ENCODE data around the gene FRRS1.

Gene FRRS1

GRCh38 chr1:99674115-99675064, 92.0 kb downstream of the FRRS1 start:
- no peak for DNase-seq

- no peak for DNase-seq
These were observed 93.1 kb downstream of the FRRS1 start for GRCh38 chr1:99673315-99673714.

GRCh38 chr1:99672530-99673213, 93.8 kb downstream of the FRRS1 start:
- no peak for DNase-seq

- no peak for DNase-seq
These were observed 94.4 kb downstream of the FRRS1 start for GRCh38 chr1:99672038-99672437.

- DNase-seq: no peak
These were observed 95.9 kb downstream of the FRRS1 start for GRCh38 chr1:99670583-99670982.

GRCh38 chr1:99669821-99670220, 96.6 kb downstream of the FRRS1 start:
- no peak for DNase-seq

GRCh38 chr1:99669376-99669775, 97.1 kb downstream of the FRRS1 start:
- no peak for DNase-seq

GRCh38 chr1:99665212-99665611, 101.2 kb downstream of the FRRS1 start:
- no peak for DNase-seq

- DNase-seq: no peak
These were observed 102.9 kb downstream of the FRRS1 start for GRCh38 chr1:99663501-99663900.

GRCh38 chr1:99662539-99663080, 103.8 kb downstream of the FRRS1 start:
- DNase-seq: no peak

- no peak for DNase-seq
These were observed 104.7 kb downstream of the FRRS1 start for GRCh38 chr1:99661780-99662179.

GRCh38 chr1:99660496-99660895, 105.9 kb downstream of the FRRS1 start:
- no peak for DNase-seq

GRCh38 chr1:99659755-99660210, 106.7 kb downstream of the FRRS1 start:
- DNase-seq: no peak
